GM23338 (cell line): ENCODE results near the gene FRAS1.

Experiments
- CREB1 ChIP-seq: fragments of 250-450 bp; sonication (Bioruptor Pico); IDR thresholded peaks from 2 replicates; pipeline ENCODE4 v1.5.0; 2020; ENCODE audit warnings: low read depth, mild to moderate bottlenecking, moderate library complexity
- CTCF ChIP-seq, 2 experiments: fragments of 200-600 bp in 1 of 2; sonication (generic) in 1 of 2; conservative IDR thresholded peaks; 2 replicates each; pipeline versions ENCODE4 v1.5.1 to v1.6.1; 2016 to 2017; ENCODE audit warnings: antibody characterized with exemption in 2 of 2, low read depth in 2 of 2, mild to moderate bottlenecking in 2 of 2, moderate library complexity in 1 of 2
- ETS1 ChIP-seq: IDR thresholded peaks from 2 replicates; pipeline ENCODE4 v1.6.1; 2016; ENCODE audit warnings: antibody characterized with exemption
- EZH2 ChIP-seq: fragments of 200-600 bp; sonication (generic); IDR thresholded peaks from one replicate; pipeline ENCODE4 v1.8.0; 2017; ENCODE audit warnings: antibody characterized with exemption, mild to moderate bottlenecking, low read depth; ENCODE audit not compliant: unreplicated experiment
- EZH2phosphoT487 ChIP-seq: fragments of 200-600 bp; sonication (generic); IDR thresholded peaks from one replicate; pipeline ENCODE4 v1.8.1; 2018; ENCODE audit warnings: antibody characterized with exemption; ENCODE audit not compliant: unreplicated experiment
- JUNB ChIP-seq: IDR thresholded peaks from one replicate; pipeline ENCODE4 v1.6.1; 2016; ENCODE audit warnings: antibody characterized with exemption; ENCODE audit not compliant: unreplicated experiment
- NANOG ChIP-seq: IDR thresholded peaks from 2 replicates; pipeline ENCODE4 v1.6.1; 2016; ENCODE audit warnings: antibody characterized with exemption, borderline replicate concordance
- POLR2AphosphoS5 ChIP-seq: IDR thresholded peaks from 2 replicates; pipeline ENCODE4 v1.6.1; 2016; ENCODE audit warnings: antibody characterized with exemption, low read depth
- REST ChIP-seq: IDR thresholded peaks from one replicate; pipeline ENCODE4 v1.6.1; 2018; ENCODE audit warnings: antibody characterized with exemption; ENCODE audit not compliant: unreplicated experiment
- STAT1 ChIP-seq: IDR thresholded peaks from one replicate; pipeline ENCODE4 v1.6.1; 2016; ENCODE audit warnings: antibody characterized with exemption; ENCODE audit not compliant: unreplicated experiment
- ZNF331 ChIP-seq: fragments of 250-450 bp; sonication (Bioruptor Pico); IDR thresholded peaks from 2 replicates; pipeline ENCODE4 v1.5.0; 2020; ENCODE audit warnings: low read depth, mild to moderate bottlenecking, moderate library complexity
- ZNF462 ChIP-seq: fragments of 250-450 bp; sonication (Bioruptor Pico); IDR thresholded peaks from 2 replicates; pipeline ENCODE4 v1.5.0; 2020; ENCODE audit warnings: mild to moderate bottlenecking, moderate library complexity

- TF ChIP-seq STAT1, result no peak
- TF ChIP-seq CTCF (conservative IDR thresholded peaks at IDR 0.05; ENCODE audit: low read depth in 2 of 2), result no peak
- no peak for TF ChIP-seq EZH2
- no peak for TF ChIP-seq REST
- no peak for TF ChIP-seq POLR2AphosphoS5
- TF ChIP-seq EZH2phosphoT487, result no peak
- no peak for TF ChIP-seq ETS1
- TF ChIP-seq JUNB, result no peak
- TF ChIP-seq CREB1 (CRISPR knock-in tag), result no peak
- no peak for TF ChIP-seq NANOG
- no peak for TF ChIP-seq ZNF331
- no peak for TF ChIP-seq ZNF462 (CRISPR knock-in tag)
These were observed 396.9 kb downstream of the FRAS1 start for GRCh38 chr4:78454016-78454415.
